Hematopoietic multipotent progenitor cell treated with erythropoietin and hydrocortisone succinate and interleukin-3 and kit ligand, for 6 days (in vitro differentiated cells): ENCODE data around the gene PTX4.
"Not testable (repeated sequence)": the region's sequence is repeated elsewhere in the genome, so short reads cannot be mapped to it uniquely, and the experiment has no call there.

Experiments used
- DNase-seq: peaks from one replicate; pipeline ENCODE4 v3.0.0-alpha.2; 2015

Gene PTX4

GRCh38 chr16:1441391-1441829 is 47.3 kb downstream of the PTX4 start:
- no peak for DNase-seq

- DNase-seq = not testable (repeated sequence)
Measured at GRCh38 chr16:1439699-1440074, 49.1 kb downstream of the PTX4 start.

- no peak for DNase-seq
Measured at GRCh38 chr16:1439058-1439698, 49.6 kb downstream of the PTX4 start.

- DNase-seq = no peak
Measured at GRCh38 chr16:1438229-1439057, 50.3 kb downstream of the PTX4 start.

- DNase-seq = no peak
Measured at GRCh38 chr16:1437606-1438005, 51.1 kb downstream of the PTX4 start.

GRCh38 chr16:1436731-1437355 is 51.9 kb downstream of the PTX4 start:
- no peak for DNase-seq

- no peak for DNase-seq
Measured at GRCh38 chr16:1435921-1436697, 52.6 kb downstream of the PTX4 start.
